ENCODE results near the gene PNPLA7.

PNPLA7 gene

DNA sequence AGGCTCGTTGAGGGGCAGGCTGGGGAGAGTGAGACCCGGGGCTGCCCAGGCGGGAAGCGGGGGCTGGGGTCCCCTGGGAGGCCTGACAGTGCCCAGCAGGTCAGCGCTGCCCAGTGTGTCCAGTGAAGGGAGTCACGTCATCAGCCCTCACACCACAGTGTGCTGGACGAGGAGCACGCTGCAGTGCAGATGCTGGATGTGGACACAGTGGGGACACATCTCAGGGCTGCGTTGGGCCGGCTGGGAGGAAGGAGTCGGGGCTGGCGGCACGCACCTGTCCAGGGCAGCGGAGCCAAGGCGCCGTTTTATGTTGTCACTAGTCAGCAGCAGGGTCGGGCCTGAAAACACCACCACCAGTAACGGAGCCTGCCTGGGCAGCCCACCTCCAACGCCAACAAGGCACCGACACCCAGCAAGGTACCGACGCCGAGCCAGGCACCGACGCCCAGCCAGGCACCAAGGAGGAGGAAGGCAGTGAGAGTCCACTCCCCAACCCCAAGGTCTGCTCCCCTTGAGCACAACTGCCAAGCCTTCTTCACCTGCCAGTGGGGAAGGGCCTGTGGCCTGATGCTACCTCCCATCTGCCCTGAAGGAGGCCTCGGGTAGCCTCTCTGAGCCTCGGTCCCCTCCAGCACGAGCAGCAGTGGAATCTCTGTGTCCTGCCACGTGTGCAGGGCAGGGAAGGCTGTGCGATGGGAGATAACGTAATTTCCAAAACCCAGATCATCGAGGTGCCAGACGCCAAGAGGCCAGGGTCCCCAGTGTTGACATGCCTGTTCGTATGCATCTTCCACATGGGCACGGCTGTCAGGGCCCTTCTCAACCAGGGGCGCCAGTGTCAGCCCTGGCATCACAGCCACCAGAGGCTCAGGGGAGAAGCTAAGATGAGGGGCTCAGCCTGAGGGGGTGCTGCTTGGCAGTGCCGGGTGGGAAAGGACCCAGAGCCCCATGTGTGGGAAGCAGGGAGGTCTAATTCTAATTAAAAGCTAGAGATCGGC is 69.2 kb downstream of the PNPLA7 start:
- TF ChIP-seq, protein P1, sequence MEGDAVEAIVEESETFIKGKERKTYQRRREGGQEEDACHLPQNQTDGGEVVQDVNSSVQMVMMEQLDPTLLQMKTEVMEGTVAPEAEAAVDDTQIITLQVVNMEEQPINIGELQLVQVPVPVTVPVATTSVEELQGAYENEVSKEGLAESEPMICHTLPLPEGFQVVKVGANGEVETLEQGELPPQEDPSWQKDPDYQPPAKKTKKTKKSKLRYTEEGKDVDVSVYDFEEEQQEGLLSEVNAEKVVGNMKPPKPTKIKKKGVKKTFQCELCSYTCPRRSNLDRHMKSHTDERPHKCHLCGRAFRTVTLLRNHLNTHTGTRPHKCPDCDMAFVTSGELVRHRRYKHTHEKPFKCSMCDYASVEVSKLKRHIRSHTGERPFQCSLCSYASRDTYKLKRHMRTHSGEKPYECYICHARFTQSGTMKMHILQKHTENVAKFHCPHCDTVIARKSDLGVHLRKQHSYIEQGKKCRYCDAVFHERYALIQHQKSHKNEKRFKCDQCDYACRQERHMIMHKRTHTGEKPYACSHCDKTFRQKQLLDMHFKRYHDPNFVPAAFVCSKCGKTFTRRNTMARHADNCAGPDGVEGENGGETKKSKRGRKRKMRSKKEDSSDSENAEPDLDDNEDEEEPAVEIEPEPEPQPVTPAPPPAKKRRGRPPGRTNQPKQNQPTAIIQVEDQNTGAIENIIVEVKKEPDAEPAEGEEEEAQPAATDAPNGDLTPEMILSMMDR (IDR thresholded peaks at IDR 0.05; ENCODE audit: low read depth, low read length), result no peak
- H3K4me3 ChIP-seq (ENCODE audit: low read depth, low read length), result no peak overlapping the region

- no peak overlapping the region for H3K4me3 ChIP-seq (ENCODE audit: low read depth, low read length)
- TF ChIP-seq, protein P1 (IDR thresholded peaks at IDR 0.05; ENCODE audit: low read depth, low read length), result no peak
Observed at GRCh38 chr9:137479892-137480685, 70.1 kb downstream of the PNPLA7 start.

DNA sequence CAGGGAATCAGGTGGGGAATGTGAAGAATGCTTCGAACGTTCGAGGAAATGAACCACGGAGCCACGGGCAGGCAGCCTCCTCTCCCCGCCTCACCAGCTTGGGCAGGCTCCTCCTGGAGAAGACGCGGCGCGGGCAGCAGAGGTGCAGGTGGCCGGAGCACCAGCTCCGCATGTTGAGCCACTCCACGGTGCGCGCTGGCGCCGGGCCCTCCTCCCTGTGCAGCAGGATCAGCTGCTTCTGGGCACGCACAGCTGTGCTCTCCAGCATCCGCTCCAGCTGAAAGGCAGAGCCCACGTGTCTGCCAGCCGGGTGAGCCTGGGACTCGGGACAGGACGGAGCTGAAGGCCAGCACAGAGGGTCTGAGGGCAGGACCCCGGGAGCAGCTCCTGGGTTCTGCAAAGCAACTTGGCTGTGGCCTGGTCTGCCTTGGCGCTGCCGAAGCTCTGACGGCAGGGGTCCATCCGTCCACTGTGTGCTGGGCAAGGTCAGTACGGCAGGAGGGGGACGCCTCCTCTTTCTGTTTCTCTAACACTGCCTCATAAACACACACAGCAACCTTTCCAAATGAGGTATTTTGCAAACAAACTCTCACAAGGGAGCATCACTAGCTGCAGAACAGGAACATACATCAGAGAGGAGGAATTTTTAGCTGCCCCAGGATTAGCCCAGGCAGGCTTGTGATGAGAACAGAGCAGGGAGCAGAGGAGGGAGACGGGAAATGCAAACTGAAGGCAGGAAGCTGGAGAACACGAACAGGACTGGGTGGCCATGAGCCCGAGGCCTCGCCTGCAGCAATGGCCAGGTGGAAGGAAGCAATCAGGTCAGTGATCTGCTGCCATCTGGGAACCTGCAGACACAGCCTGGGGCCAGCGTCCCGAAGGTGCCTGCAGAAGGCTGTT is 71.0 kb downstream of the PNPLA7 start:
- H3K4me3 ChIP-seq (ENCODE audit: low read depth, low read length), result no peak overlapping the region
- TF ChIP-seq, protein P1 (IDR thresholded peaks at IDR 0.05; ENCODE audit: low read depth, low read length), result no peak

GRCh38 chr9:137478613-137478961 is 71.6 kb downstream of the PNPLA7 start:
- no peak overlapping the region for H3K4me3 ChIP-seq (ENCODE audit: low read depth, low read length)
- TF ChIP-seq, protein P1 (IDR thresholded peaks at IDR 0.05; ENCODE audit: low read depth, low read length), result no peak

DNA sequence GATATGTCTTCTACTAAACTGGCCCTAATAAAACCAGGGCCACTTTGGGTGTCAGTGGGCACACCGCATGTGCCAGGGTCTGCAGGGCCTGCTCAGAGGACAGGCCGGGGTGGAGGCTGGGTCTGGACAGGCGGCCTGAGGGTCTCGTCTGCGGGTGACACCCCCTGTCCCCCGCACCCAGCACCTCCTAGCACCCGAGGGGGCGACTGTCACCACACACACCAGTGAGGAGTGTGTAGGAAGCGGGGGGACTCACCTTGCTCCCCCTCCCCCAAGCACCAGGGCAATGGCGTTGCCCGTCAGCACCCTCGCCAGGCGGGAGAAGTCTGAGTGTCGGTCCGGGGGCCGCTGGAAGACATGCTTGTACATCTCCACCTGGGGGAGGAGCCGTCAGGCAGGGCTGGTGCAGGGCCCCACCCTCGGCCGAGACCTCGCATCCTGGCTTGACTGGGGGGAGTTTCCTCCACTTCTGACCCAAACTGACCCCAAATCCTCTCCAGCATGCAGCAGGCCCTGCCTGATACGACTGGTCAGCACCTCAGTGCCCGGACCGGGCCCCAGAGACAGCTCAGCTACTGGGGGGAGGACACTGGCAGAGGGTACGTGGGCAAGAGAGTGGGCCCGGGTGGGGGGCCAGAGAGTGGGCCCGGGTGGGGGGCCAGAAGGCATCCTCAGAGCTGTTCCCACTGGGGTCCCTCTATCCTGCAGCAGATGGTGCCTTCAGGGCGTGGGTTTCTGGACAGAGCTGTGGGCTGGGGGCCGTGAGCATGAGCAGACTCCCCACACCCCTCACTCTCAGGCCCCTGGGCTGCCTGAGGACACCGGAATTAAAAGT is 72.2 kb downstream of the PNPLA7 start:
- H3K4me3 ChIP-seq (ENCODE audit: low read depth, low read length), result no peak overlapping the region
- TF ChIP-seq, protein P1 (IDR thresholded peaks at IDR 0.05; ENCODE audit: low read depth, low read length), result no peak

DNA sequence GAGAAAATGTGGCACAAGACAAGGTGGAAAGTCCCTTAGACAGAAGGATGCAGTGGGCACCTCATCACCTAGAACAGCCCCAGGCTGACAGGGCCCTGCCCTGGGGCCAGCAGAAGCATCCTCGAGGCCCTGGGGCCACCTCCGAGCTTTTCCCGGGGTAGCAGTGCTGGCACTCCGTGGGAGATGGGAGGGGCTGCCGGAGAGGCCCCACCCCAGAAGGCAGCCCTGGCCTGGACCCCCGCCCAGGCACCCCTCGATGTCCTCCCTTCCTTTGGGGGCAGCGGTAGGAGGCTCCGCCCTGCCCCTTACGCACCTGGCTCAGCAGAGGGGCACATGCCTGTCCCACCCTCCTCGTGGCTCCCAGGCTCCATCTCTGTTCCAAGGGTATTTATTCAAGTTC is 73.3 kb downstream of the PNPLA7 start:
- TF ChIP-seq, protein P1 (IDR thresholded peaks at IDR 0.05; ENCODE audit: low read depth, low read length), result no peak
- H3K4me3 ChIP-seq (ENCODE audit: low read depth, low read length), result no peak overlapping the region
